NT2/D1 (cell line): ENCODE data around the gene SGPP2.
"Not testable (repeated sequence)": the region's sequence is repeated elsewhere in the genome, so short reads cannot be mapped to it uniquely, and the experiment has no call there.

ENCODE experiments used
- SUZ12 ChIP-seq: IDR thresholded peaks from 2 replicates; pipeline ENCODE4 v1.6.1; 2011; ENCODE audit not compliant: insufficient read length, insufficient read depth; ENCODE audit errors: extremely low read depth
- YY1 ChIP-seq: IDR thresholded peaks from 2 replicates; pipeline ENCODE4 v1.6.1; 2011; ENCODE audit not compliant: insufficient read length, insufficient read depth
- ZNF274 ChIP-seq: IDR thresholded peaks from 2 replicates; pipeline ENCODE4 v1.6.1; 2011; ENCODE audit warnings: mild to moderate bottlenecking, low read depth, low read length

- not testable (repeated sequence) for TF ChIP-seq ZNF274, SUZ12, YY1
Observed at GRCh38 chr2:222412334-222412733, 12.0 kb upstream of the SGPP2 start.
